Activated T-cell treated with anti-CD3 and anti-CD28 coated beads, Interleukin-2, amount 50 U/mL, for 4 hours (primary cell): Measurements from ENCODE around the gene TMEM156. TPM values are rescaled to one million over a fixed set of nuclear protein-coding genes. Genes with fewer than 3 reads are reported as not detected.

Experiments
- ATAC-seq, 2 donors: fragments of 200-7000 bp; cut with Tn5 transposase; one replicate each; pipeline ENCODE4 v1.10.0; 2021
- DNase-seq: peaks from one replicate; pipeline ENCODE4 v3.0.0-alpha.2; 2020
- H3K27me3 Mint-ChIP-seq: one replicate; pipeline ENCODE4 v1.8.0; 2021; ENCODE audit warnings: low read depth, mixed read lengths
- H3K36me3 Mint-ChIP-seq: one replicate; pipeline ENCODE4 v1.8.0; 2022; ENCODE audit warnings: mixed read lengths; ENCODE audit not compliant: insufficient read depth
- H3K4me1 Mint-ChIP-seq: one replicate; pipeline ENCODE4 v1.8.0; 2021; ENCODE audit warnings: low read depth, mixed read lengths
- H3K4me3 Mint-ChIP-seq: one replicate; pipeline ENCODE4 v1.8.0; 2021; ENCODE audit warnings: mild to moderate bottlenecking, moderate library complexity, mixed read lengths
- H3K9me3 Mint-ChIP-seq: one replicate; pipeline ENCODE4 v1.8.0; 2021; ENCODE audit warnings: mixed read lengths
- total RNA-seq, 3 donors: library from RNA; stranded (reverse); gene quantifications; one replicate each; pipeline ENCODE4 v1.2.1, GENCODE V29; 2021

TMEM156 gene, protein sequence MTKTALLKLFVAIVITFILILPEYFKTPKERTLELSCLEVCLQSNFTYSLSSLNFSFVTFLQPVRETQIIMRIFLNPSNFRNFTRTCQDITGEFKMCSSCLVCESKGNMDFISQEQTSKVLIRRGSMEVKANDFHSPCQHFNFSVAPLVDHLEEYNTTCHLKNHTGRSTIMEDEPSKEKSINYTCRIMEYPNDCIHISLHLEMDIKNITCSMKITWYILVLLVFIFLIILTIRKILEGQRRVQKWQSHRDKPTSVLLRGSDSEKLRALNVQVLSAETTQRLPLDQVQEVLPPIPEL
- total RNA-seq: 1 to 10 TPM; 4.1 to 5.3 (median 4.9) TPM

DNA sequence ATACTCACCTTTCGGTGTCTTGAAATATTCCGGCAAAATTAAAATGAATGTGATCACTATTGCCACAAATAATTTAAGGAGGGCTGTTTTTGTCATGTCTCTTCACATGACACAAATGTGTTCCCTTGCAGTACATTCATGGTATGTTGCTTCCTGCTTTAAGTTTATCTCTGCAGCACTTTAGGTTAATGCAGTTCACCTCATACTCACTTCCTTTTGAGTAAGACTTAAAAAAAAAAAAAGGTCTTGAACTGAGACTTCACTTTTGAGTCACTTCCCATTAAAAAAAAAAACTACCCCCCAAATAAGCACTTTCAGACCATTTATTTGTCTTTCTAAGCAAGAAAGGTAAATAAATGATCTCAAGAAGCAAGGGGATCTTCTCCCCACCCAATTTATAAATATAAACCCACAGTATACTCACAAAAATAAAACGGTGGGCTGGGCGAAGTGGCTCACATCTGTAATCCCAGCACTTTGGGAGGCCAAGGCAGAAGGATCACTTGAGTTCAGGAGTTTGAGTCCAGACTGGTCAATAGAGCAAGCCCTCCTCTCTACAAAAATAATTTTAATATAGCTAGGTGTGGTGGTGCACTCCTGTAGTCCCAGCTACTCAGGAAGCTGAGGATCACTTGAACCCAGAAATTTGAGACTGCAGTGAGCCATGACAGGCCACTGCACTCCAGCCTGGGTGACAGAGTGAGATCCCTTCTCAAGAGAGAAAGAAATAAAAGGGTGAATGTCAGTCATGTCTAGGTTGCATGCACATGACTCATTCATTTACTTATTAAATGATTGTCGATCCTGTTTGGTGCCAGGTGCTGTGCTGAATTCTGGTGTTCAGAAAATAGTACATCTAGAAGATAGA is at the start of gene TMEM156:
Gene TMEM156, minus strand, starts transcription at position 192 of the 868 bp plus-strand sequence. Its CDS starts 96 bp downstream, at position 96.
- no peak for DNase-seq
- H3K9me3 Mint-ChIP-seq: no peaks in the 10 kb centered on the region

DNA sequence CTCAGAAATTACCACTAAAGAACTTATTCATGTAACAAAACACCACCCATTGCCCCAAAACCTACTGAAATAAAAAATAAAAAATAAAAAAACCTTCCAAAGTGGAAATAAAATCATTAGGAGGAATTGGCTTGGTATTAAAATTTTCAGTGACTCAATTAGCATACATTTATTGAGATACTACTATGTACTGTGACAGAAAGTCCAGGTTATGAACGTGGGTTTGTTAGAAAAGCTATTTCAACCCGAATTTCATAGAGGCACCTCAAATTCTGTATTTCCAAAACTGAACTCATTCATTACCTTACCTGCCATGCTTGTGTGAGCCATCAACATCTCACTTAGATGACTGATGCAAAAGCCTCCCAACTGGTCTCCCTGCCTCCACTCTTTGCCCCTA is 46.6 kb upstream of the TMEM156 start:
- H3K36me3 Mint-ChIP-seq: peaks cover 34% of the 10 kb centered on the region
- no peak for DNase-seq
- H3K4me3 Mint-ChIP-seq: no peak overlapping the region
- H3K27me3 Mint-ChIP-seq: no peaks in the 10 kb centered on the region
- no peak for ATAC-seq
- H3K4me1 Mint-ChIP-seq: peaks cover 2% of the 10 kb centered on the region
- H3K9me3 Mint-ChIP-seq: no peaks in the 10 kb centered on the region

More for the DNA sequence above, at the start of gene TMEM156:
- peaks cover 41% of the 10 kb centered on the region for H3K4me1 Mint-ChIP-seq
- H3K4me3 Mint-ChIP-seq: peak within 1 kb of the TSS; percentile 85
- peaks cover 1% of the 10 kb centered on the region for H3K36me3 Mint-ChIP-seq
- peak; percentile 89 to 91 for ATAC-seq
- H3K27me3 Mint-ChIP-seq: no peaks in the 10 kb centered on the region

DNA sequence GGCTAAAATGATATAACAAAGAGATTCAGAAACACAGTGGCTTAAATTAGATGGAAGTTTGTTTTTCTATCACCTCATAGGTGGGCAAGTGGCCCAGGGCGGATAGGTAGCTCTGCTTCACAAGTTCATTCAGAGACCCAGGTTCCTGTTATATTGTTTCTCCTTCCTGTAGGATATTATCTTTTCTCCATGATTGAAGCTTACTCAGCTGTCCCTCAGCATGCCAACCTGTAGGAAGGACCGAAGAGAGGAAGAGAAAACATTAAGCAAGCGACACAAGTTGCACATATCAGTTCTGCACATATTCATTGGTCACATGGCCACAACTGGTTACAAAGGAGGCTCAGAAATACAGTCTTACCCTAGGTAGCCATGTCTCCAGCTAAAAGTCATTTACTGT is 36.7 kb upstream of the TMEM156 start:
- Mint-ChIP-seq H3K4me1 (peaks cover 8% of the 10 kb centered on the region), H3K27me3 (no peaks in the 10 kb centered on the region), H3K9me3 (no peaks in the 10 kb centered on the region), H3K4me3 (no peak overlapping the region), H3K36me3 (peaks cover 2% of the 10 kb centered on the region)
- DNase-seq (no peak), ATAC-seq (no peak)

DNA sequence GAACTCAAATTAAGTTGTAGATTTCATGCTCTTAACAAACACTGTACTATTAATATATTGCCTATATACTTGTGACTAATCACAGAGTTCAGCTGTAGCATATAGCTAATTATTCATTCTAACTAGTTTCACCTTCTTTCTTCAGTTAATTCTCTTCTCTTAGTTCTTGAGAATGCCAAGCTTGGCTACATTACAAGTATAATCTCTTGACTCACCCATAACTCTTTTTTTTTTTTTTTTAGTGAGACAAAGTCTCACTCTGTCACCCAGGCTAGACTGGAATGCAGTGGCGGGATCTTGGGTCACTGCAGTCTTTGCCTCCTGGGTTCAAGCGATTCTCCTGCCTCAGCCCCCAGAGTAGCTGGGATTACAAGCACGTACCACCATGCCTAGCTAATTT is 35.2 kb upstream of the TMEM156 start:
- no peak overlapping the region for H3K4me3 Mint-ChIP-seq
- peaks cover 5% of the 10 kb centered on the region for H3K36me3 Mint-ChIP-seq
- H3K27me3 Mint-ChIP-seq: no peaks in the 10 kb centered on the region
- no peaks in the 10 kb centered on the region for H3K9me3 Mint-ChIP-seq
- ATAC-seq (no peak), DNase-seq (no peak)
- peaks cover 15% of the 10 kb centered on the region for H3K4me1 Mint-ChIP-seq

DNA sequence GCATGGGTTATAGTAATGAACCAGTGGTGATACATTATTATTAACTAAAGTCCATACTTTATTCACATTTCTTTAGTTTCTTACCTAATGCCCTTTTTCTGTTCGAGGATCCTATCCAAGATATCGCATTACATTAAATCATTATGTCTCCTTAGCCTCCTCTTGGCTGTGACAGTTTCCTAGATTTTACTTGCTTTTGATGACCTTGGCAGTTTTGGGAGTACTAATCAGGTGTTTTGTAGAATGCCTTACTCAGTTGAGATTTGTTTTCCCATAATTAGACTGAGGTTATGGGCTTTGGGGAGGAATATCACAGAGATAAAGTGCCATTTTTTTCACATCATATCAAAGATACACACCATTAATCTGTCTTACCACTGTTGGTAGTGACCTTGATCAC is 34.8 kb upstream of the TMEM156 start:
- no peak for DNase-seq
- no peaks in the 10 kb centered on the region for H3K9me3 Mint-ChIP-seq
- H3K4me3 Mint-ChIP-seq: no peak overlapping the region

DNA sequence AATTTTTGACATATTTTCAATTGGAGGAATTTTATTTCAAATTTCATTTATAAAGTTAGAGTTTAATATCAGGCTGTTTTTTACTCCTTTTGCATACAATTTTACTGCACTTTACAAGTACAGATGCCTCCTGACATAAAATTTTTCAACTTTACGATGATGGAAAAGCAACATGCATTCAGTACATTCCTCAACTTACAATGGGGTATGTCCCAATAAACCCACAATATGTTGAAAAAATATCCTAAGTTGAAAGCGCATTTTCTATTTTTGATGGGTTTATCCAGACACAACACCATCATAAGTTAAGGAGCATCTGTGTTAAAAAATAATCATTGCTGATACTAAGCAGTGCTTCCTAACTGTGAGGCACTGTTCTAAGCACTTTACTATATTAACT is 34.2 kb upstream of the TMEM156 start:
- H3K9me3 Mint-ChIP-seq: no peaks in the 10 kb centered on the region
- DNase-seq (no peak), ATAC-seq (no peak)
- H3K27me3 Mint-ChIP-seq: no peaks in the 10 kb centered on the region
- H3K36me3 Mint-ChIP-seq: peaks cover 7% of the 10 kb centered on the region
- H3K4me3 Mint-ChIP-seq: no peak overlapping the region
- H3K4me1 Mint-ChIP-seq: peaks cover 23% of the 10 kb centered on the region

More for the DNA sequence above, 34.8 kb upstream of the TMEM156 start:
- no peak for ATAC-seq
- H3K36me3 Mint-ChIP-seq: peaks cover 6% of the 10 kb centered on the region
- peaks cover 19% of the 10 kb centered on the region for H3K4me1 Mint-ChIP-seq
- H3K27me3 Mint-ChIP-seq: no peaks in the 10 kb centered on the region

DNA sequence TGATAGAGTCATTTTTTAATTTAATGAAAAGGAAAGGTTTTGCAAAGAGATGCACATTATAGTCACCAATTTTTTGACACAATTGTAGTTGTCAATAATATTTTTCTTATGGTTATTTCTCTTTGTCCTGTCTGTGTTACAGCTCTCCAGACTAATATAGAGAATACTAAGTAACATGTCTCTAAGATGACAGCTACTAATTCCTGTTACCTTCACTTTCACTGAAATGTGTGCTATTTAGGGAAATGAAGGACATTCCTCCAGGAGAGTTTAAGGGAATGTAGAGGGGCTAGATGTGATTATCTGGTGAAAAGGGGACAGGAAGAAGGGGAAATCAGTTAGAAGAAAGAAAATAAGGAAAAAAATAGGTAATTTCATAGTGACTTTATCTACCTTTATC is 31.2 kb upstream of the TMEM156 start:
- H3K36me3 Mint-ChIP-seq: peaks cover 4% of the 10 kb centered on the region
- H3K4me3 Mint-ChIP-seq: no peak overlapping the region
- H3K4me1 Mint-ChIP-seq: peaks cover 28% of the 10 kb centered on the region
- H3K27me3 Mint-ChIP-seq: no peaks in the 10 kb centered on the region
- no peaks in the 10 kb centered on the region for H3K9me3 Mint-ChIP-seq
- DNase-seq (no peak), ATAC-seq (no peak)

DNA sequence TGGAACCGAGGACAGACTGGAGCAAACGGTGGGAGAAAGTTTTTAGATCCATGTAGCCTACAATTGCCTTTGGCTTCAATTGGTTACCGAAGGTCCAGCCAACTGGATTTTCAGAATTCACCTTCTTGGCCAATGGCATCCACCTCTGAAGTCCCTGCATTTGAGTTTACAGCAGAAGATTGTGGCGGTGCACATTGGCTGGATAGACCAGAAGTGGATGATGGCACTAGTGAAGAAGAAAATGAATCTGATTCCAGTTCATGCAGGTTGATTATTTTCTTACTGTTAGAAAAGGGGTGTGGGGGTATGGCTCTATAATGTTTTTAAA is 30.5 kb upstream of the TMEM156 start:
- Mint-ChIP-seq H3K9me3 (no peaks in the 10 kb centered on the region), H3K27me3 (no peaks in the 10 kb centered on the region), H3K4me1 (peaks cover 23% of the 10 kb centered on the region), H3K4me3 (no peak overlapping the region), H3K36me3 (peaks cover 4% of the 10 kb centered on the region)
- DNase-seq: no peak
- ATAC-seq: no peak

DNA sequence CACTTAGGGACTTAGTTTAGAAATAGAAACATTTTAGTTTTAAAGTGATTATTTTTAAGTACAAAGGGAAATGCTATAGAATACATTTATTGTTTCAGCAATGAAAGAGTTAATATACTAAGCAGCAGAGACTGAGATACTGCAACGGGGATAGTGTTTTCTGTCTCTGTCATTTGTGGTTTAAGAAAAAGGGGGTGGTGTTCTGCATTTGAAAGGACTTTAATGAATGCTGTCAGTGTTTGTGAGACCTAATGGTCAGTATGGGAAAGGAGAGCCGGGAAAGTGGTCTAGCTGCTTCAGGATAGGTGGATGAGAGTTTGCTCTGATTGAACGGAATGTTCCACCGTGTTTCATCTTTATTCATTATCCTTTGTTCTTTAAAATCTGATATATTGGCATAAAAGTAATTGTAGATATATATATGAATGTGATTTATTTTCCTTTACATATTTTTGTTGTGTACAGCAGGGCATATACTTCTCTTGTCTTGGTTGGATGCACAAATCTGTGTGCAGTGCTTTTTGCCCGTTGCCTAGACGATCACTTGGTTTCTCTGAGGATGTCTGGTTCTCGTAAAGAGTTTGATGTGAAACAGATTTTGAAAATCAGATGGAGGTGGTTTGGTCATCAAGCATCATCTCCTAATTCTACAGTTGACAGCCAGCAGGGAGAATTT is 30.0 kb upstream of the TMEM156 start, which contains the start of gene KLHL5:
Gene KLHL5, plus strand, starts transcription at position 139 of the 676 bp plus-strand sequence. Its CDS starts 421 bp downstream, at position 560.
- H3K27me3 Mint-ChIP-seq: no peaks in the 10 kb centered on the region
- H3K9me3 Mint-ChIP-seq: no peaks in the 10 kb centered on the region
- ATAC-seq: no peak
- DNase-seq: no peak
- H3K36me3 Mint-ChIP-seq: peaks cover 4% of the 10 kb centered on the region
- H3K4me3 Mint-ChIP-seq: no peak within 1 kb of the TSS
- H3K4me1 Mint-ChIP-seq: peaks cover 22% of the 10 kb centered on the region

DNA sequence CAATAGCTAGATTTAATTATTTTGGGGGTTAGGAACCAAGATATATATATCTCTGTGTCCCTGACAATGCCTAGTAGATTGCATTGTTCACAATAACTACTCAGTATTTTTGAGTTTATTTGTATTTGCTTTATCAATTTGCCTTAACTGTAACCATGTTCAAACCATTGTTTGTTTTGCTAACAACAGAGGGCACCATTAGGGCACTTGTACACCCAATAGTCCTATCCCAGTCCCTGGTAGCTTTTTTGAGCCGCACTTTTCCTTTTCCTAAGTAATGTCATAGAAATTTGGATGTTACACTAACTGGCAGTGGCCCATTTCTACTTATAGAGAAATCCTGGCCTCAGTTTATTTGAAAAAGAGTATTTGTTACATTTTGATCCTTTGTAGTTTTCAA is 29.2 kb upstream of the TMEM156 start:
- ATAC-seq (no peak), DNase-seq (no peak)
- peaks cover 26% of the 10 kb centered on the region for H3K4me1 Mint-ChIP-seq
- peaks cover 8% of the 10 kb centered on the region for H3K36me3 Mint-ChIP-seq
- H3K9me3 Mint-ChIP-seq: no peaks in the 10 kb centered on the region
- H3K4me3 Mint-ChIP-seq: no peak overlapping the region
- no peaks in the 10 kb centered on the region for H3K27me3 Mint-ChIP-seq

DNA sequence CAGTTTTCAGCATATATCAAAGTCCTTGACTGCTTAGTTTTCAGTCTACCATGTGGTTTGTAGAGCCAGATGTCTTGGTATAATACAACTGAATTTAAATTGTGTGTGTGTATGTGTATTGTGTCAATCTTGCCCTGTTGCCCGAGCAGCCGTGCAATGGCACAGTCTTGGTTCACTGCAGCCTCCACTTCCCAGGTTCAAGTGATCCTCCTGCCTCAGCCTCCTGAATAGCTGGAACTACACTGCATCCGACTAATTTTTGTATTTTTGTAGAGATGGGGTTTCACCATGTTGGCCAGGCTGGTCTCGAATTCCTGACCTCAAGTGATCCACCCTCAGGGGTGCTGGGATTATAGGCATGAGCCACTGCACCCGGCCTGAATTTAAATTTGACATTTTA is 23.8 kb upstream of the TMEM156 start:
- no peak overlapping the region for H3K4me3 Mint-ChIP-seq
- peaks cover 22% of the 10 kb centered on the region for H3K4me1 Mint-ChIP-seq
- peaks cover 4% of the 10 kb centered on the region for H3K36me3 Mint-ChIP-seq

DNA sequence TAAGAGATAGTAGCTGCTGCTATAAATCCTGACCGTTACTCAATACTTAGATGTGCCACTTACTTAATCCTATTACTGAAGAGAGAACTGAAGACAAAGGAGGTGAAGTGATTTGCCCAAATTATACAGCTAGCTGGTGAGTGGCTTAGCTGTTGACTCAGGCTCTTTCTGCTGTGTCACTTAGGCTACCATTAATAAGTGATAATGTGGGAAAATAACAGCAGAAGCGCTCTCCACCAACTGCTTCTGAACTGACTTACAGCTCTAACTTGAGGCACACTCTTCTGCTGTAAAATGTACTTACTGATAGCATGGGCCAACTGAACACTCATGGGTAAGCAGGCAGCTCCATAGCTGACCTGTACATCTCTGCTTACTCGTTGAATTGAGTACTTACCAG is 22.3 kb upstream of the TMEM156 start:
- Mint-ChIP-seq H3K4me3 (no peak overlapping the region), H3K4me1 (peaks cover 24% of the 10 kb centered on the region), H3K9me3 (no peaks in the 10 kb centered on the region), H3K36me3 (peaks cover 6% of the 10 kb centered on the region), H3K27me3 (no peaks in the 10 kb centered on the region)
- ATAC-seq (no peak), DNase-seq (no peak)

More for the DNA sequence above, 23.8 kb upstream of the TMEM156 start:
- no peak for ATAC-seq
- no peak for DNase-seq
- Mint-ChIP-seq H3K27me3 (no peaks in the 10 kb centered on the region), H3K9me3 (no peaks in the 10 kb centered on the region)

DNA sequence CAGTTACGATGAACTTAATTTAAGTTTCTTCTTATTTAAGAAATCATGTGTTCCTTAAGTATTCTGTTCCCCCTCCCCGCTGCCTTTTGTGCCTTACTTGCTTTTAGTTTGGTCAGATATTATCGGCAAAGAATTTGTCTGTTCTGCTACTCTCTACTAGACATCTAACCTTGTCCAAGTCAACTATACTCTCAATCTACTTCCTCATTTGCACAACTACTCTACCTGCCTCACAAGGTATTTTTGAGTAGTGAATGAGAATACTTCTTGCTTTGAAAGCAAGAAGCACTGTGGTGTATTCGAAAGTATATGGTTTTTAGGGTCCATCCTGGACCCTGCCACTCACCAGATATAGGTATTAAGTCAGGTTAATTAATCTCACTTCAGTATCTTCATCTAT is 21.8 kb upstream of the TMEM156 start:
- H3K4me3 Mint-ChIP-seq: no peak overlapping the region
- H3K9me3 Mint-ChIP-seq: no peaks in the 10 kb centered on the region
- peaks cover 24% of the 10 kb centered on the region for H3K4me1 Mint-ChIP-seq
- H3K27me3 Mint-ChIP-seq: no peaks in the 10 kb centered on the region
- no peak for DNase-seq
- ATAC-seq: no peak
- H3K36me3 Mint-ChIP-seq: peaks cover 6% of the 10 kb centered on the region

DNA sequence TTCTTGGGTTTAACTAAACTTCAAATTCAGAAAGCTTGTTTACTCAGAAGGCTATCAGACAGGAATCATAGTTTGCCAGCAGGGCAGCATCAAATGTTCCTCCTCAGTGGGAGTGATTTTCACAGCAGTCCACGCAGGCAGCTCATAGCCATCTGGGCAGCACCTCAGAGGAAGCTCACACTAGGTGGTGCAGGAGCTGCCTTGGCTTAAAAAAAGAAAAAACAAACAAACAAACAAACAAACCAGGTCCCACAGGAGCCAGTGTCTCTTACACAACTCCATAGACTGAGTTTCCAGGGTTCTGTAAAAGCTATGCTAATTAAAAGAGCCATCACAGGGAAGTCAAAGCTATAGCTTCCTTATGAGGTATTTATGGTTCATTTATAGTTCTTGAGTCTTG is 19.3 kb upstream of the TMEM156 start:
- ATAC-seq (no peak), DNase-seq (no peak)
- H3K4me1 Mint-ChIP-seq: peaks cover 42% of the 10 kb centered on the region
- H3K4me3 Mint-ChIP-seq: no peak overlapping the region
- H3K27me3 Mint-ChIP-seq: no peaks in the 10 kb centered on the region
- H3K9me3 Mint-ChIP-seq: no peaks in the 10 kb centered on the region
- H3K36me3 Mint-ChIP-seq: peaks cover 2% of the 10 kb centered on the region
